Nephron progenitor cell (in vitro differentiated cells): Measurements from ENCODE around the gene FBXL17.

Experiments used
- DNase-seq: peaks from one replicate; pipeline ENCODE4 v3.0.0; 2021
- H3K27ac Mint-ChIP-seq: 2 replicates; pipeline ENCODE4 v1.8.0; 2021; ENCODE audit warnings: mild to moderate bottlenecking, moderate library complexity, mixed read lengths
- H3K27me3 Mint-ChIP-seq: 2 replicates; pipeline ENCODE4 v1.8.0; 2021; ENCODE audit warnings: mild to moderate bottlenecking, low read depth, mixed read lengths; ENCODE audit not compliant: poor library complexity
- H3K36me3 Mint-ChIP-seq: 2 replicates; pipeline ENCODE4 v1.8.0; 2021; ENCODE audit warnings: low read depth, mixed read lengths
- H3K4me1 Mint-ChIP-seq: 2 replicates; pipeline ENCODE4 v1.8.0; 2021; ENCODE audit warnings: mixed read lengths
- H3K4me3 Mint-ChIP-seq: 2 replicates; pipeline ENCODE4 v1.8.0; 2021; ENCODE audit warnings: mild to moderate bottlenecking, moderate library complexity, mixed read lengths
- H3K9me3 Mint-ChIP-seq: 2 replicates; pipeline ENCODE4 v1.8.0; 2021; ENCODE audit warnings: mild to moderate bottlenecking, moderate library complexity, mixed read lengths
- TF ChIP-seq, protein P1 (sequence below): fragments of 200-600 bp; sonication (generic); IDR thresholded peaks from 2 replicates; pipeline ENCODE4 v1.5.0; 2021; ENCODE audit warnings: antibody characterized with exemption

The FBXL17 gene

DNA sequence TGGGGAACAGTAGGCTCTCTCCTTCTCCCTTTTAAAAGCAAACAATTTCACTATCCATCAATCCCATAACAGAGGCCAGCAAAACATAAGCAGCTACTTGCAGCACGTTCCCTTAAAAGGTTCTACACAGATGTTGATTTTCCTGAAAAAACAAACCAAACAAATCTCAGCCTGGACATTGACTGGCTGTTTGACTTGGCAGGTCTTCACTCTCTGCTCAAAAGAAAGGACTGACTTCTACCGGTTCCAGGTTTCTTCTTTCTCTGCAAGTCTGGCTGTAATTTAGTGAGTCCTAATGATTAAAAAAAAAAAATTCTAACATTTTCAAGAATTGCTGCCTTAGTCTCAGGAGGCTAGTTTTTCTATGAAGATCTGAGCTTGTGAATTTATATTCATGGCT, 508.0 kb downstream of the FBXL17 start:
- Mint-ChIP-seq H3K36me3 (no peaks in the 10 kb centered on the region), H3K4me1 (peaks cover 64% of the 10 kb centered on the region), H3K27me3 (peaks cover 6% of the 10 kb centered on the region), H3K9me3 (no peaks in the 10 kb centered on the region), H3K27ac (no peak overlapping the region), H3K4me3 (no peak overlapping the region)
- TF ChIP-seq, protein P1, sequence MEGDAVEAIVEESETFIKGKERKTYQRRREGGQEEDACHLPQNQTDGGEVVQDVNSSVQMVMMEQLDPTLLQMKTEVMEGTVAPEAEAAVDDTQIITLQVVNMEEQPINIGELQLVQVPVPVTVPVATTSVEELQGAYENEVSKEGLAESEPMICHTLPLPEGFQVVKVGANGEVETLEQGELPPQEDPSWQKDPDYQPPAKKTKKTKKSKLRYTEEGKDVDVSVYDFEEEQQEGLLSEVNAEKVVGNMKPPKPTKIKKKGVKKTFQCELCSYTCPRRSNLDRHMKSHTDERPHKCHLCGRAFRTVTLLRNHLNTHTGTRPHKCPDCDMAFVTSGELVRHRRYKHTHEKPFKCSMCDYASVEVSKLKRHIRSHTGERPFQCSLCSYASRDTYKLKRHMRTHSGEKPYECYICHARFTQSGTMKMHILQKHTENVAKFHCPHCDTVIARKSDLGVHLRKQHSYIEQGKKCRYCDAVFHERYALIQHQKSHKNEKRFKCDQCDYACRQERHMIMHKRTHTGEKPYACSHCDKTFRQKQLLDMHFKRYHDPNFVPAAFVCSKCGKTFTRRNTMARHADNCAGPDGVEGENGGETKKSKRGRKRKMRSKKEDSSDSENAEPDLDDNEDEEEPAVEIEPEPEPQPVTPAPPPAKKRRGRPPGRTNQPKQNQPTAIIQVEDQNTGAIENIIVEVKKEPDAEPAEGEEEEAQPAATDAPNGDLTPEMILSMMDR = no peak
- no peak for DNase-seq

DNA sequence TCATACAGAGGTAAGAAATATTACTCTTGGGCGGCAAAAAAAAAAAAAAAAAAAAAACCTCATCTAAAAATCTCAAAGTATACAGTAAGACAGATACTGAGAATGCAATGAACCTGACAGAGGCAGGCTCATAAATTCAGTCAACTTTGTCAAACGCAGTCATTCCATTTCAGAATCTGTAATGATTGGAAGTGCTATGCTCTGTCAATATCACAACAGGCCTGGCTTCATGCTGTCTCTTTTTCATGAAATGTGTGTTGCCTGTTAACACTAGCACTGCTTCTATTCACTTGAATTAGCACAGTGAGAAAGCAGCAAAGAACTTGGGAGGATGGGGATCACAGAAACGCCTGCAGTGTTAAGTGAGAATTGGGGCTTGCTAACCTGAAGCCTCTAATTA, 510.9 kb downstream of the FBXL17 start:
- DNase-seq = no peak
- TF ChIP-seq, protein P1 = no peak
- peaks cover 39% of the 10 kb centered on the region for H3K4me1 Mint-ChIP-seq
- H3K9me3 Mint-ChIP-seq = no peaks in the 10 kb centered on the region
- no peak overlapping the region for H3K4me3 Mint-ChIP-seq
- peaks cover 6% of the 10 kb centered on the region for H3K27me3 Mint-ChIP-seq
- H3K36me3 Mint-ChIP-seq = no peaks in the 10 kb centered on the region
- no peak overlapping the region for H3K27ac Mint-ChIP-seq

DNA sequence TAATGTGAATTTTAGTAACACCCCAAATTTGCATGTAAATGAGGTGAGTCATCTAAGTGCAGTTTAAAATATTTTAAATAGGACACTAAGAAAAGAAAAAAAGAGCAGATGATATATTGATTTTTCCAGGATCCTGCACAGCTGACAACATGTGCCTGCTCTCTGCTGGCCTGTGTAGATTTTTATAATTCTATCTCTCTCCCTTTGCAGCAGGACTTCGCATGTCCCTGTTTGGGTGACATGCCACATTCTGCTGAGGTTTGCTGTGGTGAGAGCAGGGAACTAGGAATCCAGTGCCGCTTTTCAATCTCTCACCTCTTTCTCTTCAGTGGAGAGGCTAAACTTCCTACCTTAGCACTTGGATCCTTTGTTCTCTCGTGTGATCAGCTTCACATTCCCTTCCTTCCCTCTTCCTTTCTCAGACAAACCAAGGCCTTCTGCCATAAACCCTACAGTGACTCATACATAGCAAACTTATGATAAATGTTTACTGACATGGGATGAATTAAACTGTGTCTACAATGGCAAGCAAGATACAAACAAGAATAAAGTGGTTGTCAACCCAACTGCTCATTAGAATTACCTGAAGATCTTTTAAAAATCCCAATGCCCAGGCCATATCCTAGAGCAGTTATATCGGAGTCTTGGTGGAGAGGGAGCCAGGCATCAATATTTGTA, 512.3 kb downstream of the FBXL17 start:
- Mint-ChIP-seq H3K27ac (no peak overlapping the region), H3K9me3 (no peaks in the 10 kb centered on the region), H3K27me3 (peaks cover 7% of the 10 kb centered on the region), H3K4me3 (no peak overlapping the region), H3K36me3 (peaks cover 3% of the 10 kb centered on the region), H3K4me1 (peaks cover 25% of the 10 kb centered on the region)
- TF ChIP-seq, protein P1 = no peak
- no peak for DNase-seq

DNA sequence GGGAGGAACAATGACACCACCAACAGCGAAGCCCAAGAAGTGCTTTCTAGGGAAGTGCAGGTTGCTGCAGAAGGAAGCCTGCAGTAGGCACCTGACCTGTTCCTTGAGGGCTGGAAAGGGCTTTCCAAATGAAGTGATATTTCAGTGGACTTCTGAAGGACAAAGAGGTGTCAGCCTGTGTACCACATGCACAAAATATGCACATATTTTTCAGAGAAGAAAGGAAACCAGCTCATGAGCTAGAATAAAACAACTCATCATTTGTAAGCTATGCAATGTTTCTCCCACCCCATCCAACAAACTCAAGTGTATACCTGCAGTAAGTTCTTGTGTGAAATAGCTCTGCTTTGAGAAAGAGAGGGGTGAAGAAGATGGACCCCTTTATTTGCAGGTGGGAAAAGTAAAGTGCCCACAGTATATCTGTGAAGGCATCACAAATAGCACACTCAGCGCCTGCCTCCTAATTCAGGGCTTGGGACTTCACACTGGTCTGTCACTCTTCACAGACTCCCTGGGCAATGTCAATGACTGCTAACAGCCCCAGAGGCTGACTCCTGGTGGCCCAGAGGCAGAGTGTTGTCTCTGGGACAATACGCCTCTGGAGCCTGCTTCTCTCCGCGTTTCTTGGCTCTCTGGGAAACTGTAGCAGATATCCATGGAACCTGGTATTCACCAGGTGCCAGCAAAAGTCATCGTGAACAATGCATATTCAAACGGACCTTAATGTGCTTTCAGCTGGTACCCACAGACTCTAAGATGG, 513.1 kb downstream of the FBXL17 start:
- peaks cover 9% of the 10 kb centered on the region for H3K27me3 Mint-ChIP-seq
- no peak overlapping the region for H3K27ac Mint-ChIP-seq
- H3K36me3 Mint-ChIP-seq = peaks cover 6% of the 10 kb centered on the region
- TF ChIP-seq, protein P1 = no peak
- no peaks in the 10 kb centered on the region for H3K9me3 Mint-ChIP-seq
- DNase-seq = no peak
- peaks cover 17% of the 10 kb centered on the region for H3K4me1 Mint-ChIP-seq
- no peak overlapping the region for H3K4me3 Mint-ChIP-seq

DNA sequence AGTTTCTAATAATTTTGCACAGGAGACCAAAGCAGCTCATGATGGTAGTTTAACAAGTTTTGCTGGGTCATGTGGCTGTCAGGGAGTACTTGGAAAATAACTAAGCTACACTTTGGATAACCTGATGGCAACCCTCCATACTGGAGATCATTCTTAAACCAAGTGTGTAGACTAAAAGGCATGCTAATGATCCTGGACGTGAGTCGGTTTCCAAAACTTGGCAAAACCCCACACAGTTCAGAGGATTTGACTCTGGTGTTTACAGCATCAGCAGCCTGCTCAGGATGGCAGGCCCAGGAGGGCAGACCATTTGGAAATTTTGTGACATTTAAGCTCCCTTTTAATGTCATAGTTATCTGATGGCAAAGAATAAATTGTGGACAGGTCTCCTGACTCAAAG, 514.6 kb downstream of the FBXL17 start:
- H3K36me3 Mint-ChIP-seq = peaks cover 6% of the 10 kb centered on the region
- no peak for DNase-seq
- TF ChIP-seq, protein P1 = no peak
- H3K4me3 Mint-ChIP-seq = no peak overlapping the region
- peaks cover 9% of the 10 kb centered on the region for H3K27me3 Mint-ChIP-seq
- H3K27ac Mint-ChIP-seq = no peak overlapping the region
- peaks cover 6% of the 10 kb centered on the region for H3K4me1 Mint-ChIP-seq
- H3K9me3 Mint-ChIP-seq = no peaks in the 10 kb centered on the region
